HEK293T (cell line): ENCODE results near the gene DHRSX.
A peak's percentile ranks its signal among the peaks of the same experiment; 100 is the strongest.
"Not testable (repeated sequence)": the region's sequence is repeated elsewhere in the genome, so short reads cannot be mapped to it uniquely, and the experiment has no call there.

Experiments
- CTCF ChIA-PET: fragments of 350-600 bp; formaldehyde crosslinking; extraction: SDS; loops from one replicate; lab custom pipeline; 2021; ENCODE audit warnings: antibody characterized with exemption, inconsistent platforms; lab: Yijun Ruan, JAX
- POLR2A ChIA-PET: fragments of 350-600 bp; formaldehyde crosslinking; extraction: SDS; loops from one replicate; lab custom pipeline; 2020; ENCODE audit warnings: antibody characterized with exemption, inconsistent platforms; lab: Yijun Ruan, JAX
- DNase-seq: peaks from one replicate; pipeline ENCODE4 v3.0.0; 2012; ENCODE audit warnings: mixed read lengths; ENCODE audit errors: extremely low spot score
- ARNT ChIP-seq: fragments of 450-650 bp; IDR thresholded peaks from 2 replicates; pipeline ENCODE4 v1.6.1; 2017; ENCODE audit warnings: mild to moderate bottlenecking
- BHLHE40 ChIP-seq: fragments of 450-650 bp; IDR thresholded peaks from 2 replicates; pipeline ENCODE4 v1.6.1; 2016; ENCODE audit warnings: mild to moderate bottlenecking, moderate library complexity, borderline replicate concordance
- CTBP1 ChIP-seq: fragments of 450-650 bp; IDR thresholded peaks from 2 replicates; pipeline ENCODE4 v1.6.1; 2016; ENCODE audit warnings: borderline replicate concordance
- ELF4 ChIP-seq: fragments of 450-650 bp; IDR thresholded peaks from 2 replicates; pipeline ENCODE4 v1.6.1; 2017; ENCODE audit warnings: antibody characterized with exemption
- FOXA1 ChIP-seq: fragments of 450-650 bp; IDR thresholded peaks from 2 replicates; pipeline ENCODE4 v1.6.1; 2016; ENCODE audit warnings: mild to moderate bottlenecking
- FOXK2 ChIP-seq: fragments of 450-650 bp; IDR thresholded peaks from 2 replicates; pipeline ENCODE4 v1.6.1; 2016; ENCODE audit warnings: mild to moderate bottlenecking
- FOXM1 ChIP-seq: fragments of 450-650 bp; IDR thresholded peaks from 2 replicates; pipeline ENCODE4 v1.6.1; 2017; ENCODE audit warnings: mild to moderate bottlenecking, borderline replicate concordance
- HDGF ChIP-seq: fragments of 450-650 bp; IDR thresholded peaks from 2 replicates; pipeline ENCODE4 v1.6.1; 2017; ENCODE audit warnings: antibody characterized with exemption, borderline replicate concordance
- L3MBTL2 ChIP-seq: fragments of 450-650 bp; conservative IDR thresholded peaks from 2 replicates; pipeline ENCODE4 v1.6.1; 2016; ENCODE audit warnings: mild to moderate bottlenecking
- LEF1 ChIP-seq: fragments of 450-650 bp; IDR thresholded peaks from 2 replicates; pipeline ENCODE4 v1.6.1; 2017; ENCODE audit warnings: mild to moderate bottlenecking, borderline replicate concordance
- NFRKB ChIP-seq: fragments of 450-650 bp; IDR thresholded peaks from 2 replicates; pipeline ENCODE4 v1.6.1; 2016; ENCODE audit warnings: mild to moderate bottlenecking, moderate library complexity
- SP1 ChIP-seq: fragments of 450-650 bp; IDR thresholded peaks from 2 replicates; pipeline ENCODE4 v1.6.1; 2017
- SUZ12 ChIP-seq: fragments of 450-650 bp; IDR thresholded peaks from 2 replicates; pipeline ENCODE4 v1.6.1; 2016; ENCODE audit warnings: mild to moderate bottlenecking
- TARDBP ChIP-seq: fragments of 450-650 bp; IDR thresholded peaks from 2 replicates; pipeline ENCODE4 v1.6.1; 2016
- ZNF384 ChIP-seq: fragments of 450-650 bp; IDR thresholded peaks from 2 replicates; pipeline ENCODE4 v1.6.1; 2016
- TF ChIP-seq, protein P1 (sequence below): fragments of 450-650 bp; IDR thresholded peaks from 2 replicates; pipeline ENCODE4 v1.6.1; 2016

The DHRSX gene

DNA sequence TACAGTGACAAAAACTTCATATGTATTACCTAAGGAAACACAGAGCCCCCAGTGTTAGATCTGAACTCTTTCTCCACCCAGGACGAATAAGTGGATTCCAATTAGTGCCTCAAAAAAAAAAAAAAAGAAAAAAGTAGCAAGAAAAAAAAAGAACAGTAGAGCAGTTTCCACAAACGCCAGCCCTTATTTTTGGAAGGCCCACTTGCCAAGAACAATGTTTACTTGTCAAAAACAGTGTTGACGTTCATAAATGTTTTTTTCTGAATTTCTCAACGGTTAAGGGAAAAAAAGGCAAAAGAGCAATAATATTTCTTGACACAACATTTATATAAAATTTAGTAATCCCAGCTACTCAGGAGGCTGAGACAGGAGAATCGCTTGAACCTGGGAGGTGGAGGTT lies 38.7 kb downstream of the DHRSX start:
- CTCF ChIA-PET = no interaction called here
- DNase-seq = no peak
- TF ChIP-seq FOXM1 (no peak), FOXA1 (no peak), ZNF384 (no peak), CTBP1 (no peak), SP1 (no peak)
- TF ChIP-seq, protein P1, sequence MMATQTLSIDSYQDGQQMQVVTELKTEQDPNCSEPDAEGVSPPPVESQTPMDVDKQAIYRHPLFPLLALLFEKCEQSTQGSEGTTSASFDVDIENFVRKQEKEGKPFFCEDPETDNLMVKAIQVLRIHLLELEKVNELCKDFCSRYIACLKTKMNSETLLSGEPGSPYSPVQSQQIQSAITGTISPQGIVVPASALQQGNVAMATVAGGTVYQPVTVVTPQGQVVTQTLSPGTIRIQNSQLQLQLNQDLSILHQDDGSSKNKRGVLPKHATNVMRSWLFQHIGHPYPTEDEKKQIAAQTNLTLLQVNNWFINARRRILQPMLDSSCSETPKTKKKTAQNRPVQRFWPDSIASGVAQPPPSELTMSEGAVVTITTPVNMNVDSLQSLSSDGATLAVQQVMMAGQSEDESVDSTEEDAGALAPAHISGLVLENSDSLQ = no peak
- POLR2A ChIA-PET = no interaction called here

DNA sequence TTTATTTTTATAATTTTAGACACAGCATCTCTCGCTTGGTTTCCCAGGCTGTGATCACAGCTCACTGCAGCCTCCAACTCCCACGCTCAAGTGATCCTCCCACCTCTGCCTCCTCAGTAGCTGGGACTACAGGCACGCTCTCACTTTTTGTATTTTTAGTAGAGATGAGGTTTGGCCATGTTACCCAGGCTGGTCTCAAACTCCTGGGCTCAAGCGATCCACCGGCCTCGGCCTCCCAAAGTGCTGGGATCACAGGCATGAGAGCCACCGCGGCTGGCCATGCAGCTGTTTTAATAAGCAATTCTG lies 39.1 kb downstream of the DHRSX start:
- POLR2A ChIA-PET = no interaction called here
- CTCF ChIA-PET = no interaction called here
- no peak for DNase-seq
- TF ChIP-seq LEF1 (no peak), SUZ12 (no peak), FOXA1 (no peak), NFRKB (no peak), HDGF (no peak), CTBP1 (no peak), BHLHE40 (no peak), ZNF384 (no peak), FOXK2 (no peak), TARDBP (no peak), SP1 (no peak), L3MBTL2 (no peak), ELF4 (no peak), FOXM1 (no peak), ARNT (no peak)
- TF ChIP-seq, protein P1 = no peak

DNA sequence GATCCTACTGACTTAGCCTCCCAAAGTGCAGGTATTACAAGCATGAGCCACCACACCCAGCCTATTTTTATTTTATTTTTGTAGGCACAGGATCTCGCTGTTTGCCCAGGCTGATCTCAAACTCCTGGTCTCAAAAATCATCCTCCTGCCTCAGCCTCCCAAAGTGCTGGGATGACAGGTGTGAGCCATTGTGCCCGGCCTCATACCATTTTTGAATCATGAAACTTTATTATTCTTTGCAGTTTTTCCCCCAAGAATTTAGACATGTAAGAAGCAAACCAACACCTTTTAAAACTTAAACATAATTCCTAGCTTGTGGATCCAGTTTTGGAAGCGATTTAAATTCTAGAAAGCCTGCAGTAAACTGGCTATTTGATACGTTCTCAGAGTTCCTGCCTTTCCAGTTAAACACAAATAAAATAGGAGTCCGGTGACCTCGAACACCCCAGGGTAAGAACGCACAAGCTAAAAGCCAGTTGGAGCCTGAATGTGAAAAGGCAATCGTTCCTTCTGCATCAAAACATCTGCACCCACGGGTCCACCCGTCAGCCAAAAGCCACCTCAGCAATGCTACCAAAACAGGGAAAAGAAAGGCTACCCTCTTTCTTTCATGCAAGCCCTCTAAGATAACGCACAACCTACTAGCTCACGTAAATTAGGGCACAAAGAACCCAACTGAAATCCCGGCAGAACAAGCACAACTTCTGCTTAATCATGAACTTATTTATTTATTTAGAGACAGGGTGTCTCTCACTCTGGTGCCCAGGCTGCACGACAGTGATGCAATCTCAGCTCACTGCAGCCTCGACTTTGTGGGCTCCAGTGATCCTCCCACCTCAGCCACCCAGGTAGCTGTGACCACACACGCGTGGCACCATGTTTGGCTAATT lies 39.7 kb downstream of the DHRSX start:
- POLR2A ChIA-PET, DNase-seq, CTCF ChIA-PET: not testable (repeated sequence)

DNA sequence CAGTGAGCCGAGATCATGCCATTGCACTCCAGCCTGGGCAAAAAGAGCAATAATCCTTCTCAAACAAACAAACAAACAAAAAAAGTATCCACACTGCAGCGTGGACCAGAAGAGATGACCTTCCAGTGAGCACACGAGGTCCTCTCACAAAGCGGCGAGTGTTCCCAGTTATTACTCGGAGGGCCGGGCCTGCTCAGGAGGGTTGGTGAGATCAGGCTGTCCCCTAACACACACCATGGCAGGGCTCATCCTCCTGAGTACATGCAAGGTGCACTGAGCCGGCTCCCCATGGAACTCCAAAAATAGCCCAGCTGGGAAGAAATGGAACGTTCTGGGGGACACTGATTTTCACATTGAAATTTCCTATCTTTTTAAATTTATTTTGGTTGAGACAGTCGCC lies 40.7 kb downstream of the DHRSX start:
- CTCF ChIA-PET, DNase-seq, POLR2A ChIA-PET: not testable (repeated sequence)

DNA sequence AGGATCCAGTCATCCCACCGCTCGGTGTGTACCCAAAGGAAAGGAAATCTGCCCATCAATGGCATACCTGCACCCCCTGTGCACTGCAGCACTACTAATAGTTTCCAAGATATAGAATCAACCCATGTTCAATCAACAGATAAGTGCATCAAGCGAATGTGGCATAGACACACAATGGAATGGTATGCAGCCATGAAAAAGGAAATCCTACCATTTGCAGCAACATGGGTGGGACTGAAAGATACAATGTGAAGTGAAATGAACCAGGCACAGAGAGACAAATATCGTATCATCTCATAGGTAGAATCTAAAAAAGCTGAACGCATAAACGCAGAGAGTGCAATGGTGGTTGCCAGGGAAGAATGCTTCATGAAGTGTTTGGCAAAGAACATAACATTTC lies 42.5 kb downstream of the DHRSX start:
- CTCF ChIA-PET = no interaction called here
- no peak for DNase-seq
- POLR2A ChIA-PET = no interaction called here
- TF ChIP-seq FOXA1 (no peak), ZNF384 (no peak), HDGF (no peak)

DNA sequence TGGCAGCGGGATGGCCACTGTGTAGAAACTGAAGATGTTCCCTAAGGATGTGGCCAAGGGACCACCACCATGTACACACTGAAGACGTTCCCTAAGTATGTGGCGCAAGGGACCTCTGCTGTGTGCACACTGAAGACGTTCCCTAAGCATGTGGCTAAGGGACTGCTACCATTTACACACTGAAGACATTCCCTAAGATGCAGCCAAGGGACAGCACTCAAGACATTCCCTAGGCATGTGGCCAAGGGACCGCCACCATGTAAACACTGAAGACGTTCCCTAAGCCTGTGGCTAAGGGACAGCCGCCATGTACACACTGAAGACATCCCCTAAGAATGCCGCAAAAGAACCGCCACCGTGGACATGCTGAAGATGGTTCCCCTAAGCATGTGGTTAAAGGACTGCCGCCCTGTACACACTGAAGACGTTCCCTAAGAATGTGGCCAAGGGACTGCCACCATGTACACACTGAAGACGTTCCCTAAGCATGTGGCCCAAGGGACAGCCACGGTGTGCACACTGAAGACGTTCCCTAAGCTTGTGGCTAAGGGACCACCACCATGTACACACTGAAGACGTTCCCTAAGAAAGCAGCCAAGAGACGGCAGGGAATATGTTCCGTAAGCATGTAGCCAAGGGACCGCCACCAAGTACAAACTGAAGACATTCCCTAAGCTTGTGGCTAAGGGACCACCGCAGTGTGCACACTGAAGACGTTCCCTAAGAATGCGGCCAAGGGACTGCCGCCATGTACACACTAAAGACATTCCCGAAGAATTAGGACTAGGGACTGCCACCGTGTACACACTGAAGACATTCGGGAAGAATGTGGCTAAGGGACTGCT lies 43.3 kb downstream of the DHRSX start:
- peak; percentile 99 for TF ChIP-seq FOXM1
- peak; percentile 23; the same call in 1 of the 2 replicates for TF ChIP-seq ARNT
- peak; percentile 66 for TF ChIP-seq L3MBTL2
- no peak for TF ChIP-seq SP1
- TF ChIP-seq ELF4 = 0 out of 2 replicates have a peak, but pooled peaks have one; percentile 23
- TF ChIP-seq FOXK2 = peak; percentile 74; the same call in 1 of the 2 replicates
- no peak for TF ChIP-seq ZNF384
- TF ChIP-seq CTBP1 = peak; percentile 70; the same call in 1 of the 2 replicates
- 0 out of 2 replicates have a peak, but pooled peaks have one; percentile 28 for TF ChIP-seq NFRKB
- CTCF ChIA-PET = no interaction called here
- POLR2A ChIA-PET = no interaction called here
- DNase-seq = peak; percentile 42

DNA sequence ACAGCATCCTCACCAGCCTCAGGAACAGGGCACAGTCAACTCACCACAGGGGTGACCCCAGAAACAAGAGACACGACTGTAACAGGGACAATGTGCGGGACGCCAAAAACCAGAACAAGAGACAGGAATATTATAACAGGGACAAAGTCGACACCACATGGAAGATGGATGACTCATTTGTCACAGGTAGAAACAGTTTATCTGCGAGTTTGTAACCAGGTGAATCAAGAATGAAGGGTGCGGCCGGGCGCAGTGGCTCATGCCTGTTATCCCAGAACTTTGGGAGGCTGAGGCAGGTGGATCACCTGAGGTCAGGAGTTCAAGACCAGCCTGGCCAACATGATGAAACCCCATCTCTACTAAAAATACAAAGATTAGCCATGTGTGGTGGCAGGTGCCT lies 44.7 kb downstream of the DHRSX start:
- POLR2A ChIA-PET, DNase-seq, CTCF ChIA-PET: not testable (repeated sequence)

DNA sequence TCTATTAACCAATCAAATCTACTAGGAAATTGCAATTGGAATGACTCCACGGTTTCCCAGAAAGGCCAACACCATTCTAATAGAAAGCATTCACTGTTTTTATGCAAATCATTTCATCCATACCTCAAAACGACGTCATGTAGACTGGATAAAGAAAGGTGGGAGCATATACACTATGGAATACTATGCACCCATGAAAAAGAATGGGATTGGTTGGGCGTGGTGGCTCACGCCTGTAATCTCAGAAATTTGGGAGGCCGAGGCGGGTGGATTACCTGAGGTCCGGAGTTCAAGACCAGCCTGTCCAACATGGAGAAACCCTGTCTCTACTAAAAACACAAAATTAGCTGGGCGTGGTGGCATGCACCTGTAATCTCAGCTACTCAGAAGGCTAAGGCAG lies 46.2 kb downstream of the DHRSX start:
- CTCF ChIA-PET, POLR2A ChIA-PET, DNase-seq: not testable (repeated sequence)
